NCI-H2196 treated with DMSO at 0.1 percent for 48 hours (cell line): ENCODE measurements around the gene HNRNPK.
"Not testable (repeated sequence)": the region's sequence is repeated elsewhere in the genome, so short reads cannot be mapped to it uniquely, and the experiment has no call there.

Experiments
- DNase-seq: peaks from one replicate; lab custom pipeline; 2025; ENCODE audit not compliant: unreplicated experiment; lab: John Stamatoyannopoulos, UW

Gene HNRNPK

DNA sequence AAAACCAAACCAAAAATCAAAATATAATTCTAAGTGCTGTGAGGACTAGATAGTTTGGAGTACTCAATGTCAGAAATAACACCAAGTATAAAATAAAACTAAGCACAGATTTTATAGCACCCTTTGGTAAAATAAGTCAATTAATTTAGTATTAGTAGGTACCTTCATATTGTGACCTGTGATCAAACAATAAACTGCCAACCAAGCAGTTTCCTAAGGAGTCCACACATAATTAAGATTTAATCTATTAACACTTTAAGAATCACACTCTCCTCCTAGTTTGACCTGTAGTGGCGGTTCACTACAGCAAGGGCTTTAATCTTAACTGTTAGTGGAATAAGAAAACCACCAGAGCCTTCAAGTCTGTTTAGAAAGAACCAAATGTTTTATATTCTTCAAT, 2.8 kb downstream of the HNRNPK start:
- DNase-seq: no peak

DNA sequence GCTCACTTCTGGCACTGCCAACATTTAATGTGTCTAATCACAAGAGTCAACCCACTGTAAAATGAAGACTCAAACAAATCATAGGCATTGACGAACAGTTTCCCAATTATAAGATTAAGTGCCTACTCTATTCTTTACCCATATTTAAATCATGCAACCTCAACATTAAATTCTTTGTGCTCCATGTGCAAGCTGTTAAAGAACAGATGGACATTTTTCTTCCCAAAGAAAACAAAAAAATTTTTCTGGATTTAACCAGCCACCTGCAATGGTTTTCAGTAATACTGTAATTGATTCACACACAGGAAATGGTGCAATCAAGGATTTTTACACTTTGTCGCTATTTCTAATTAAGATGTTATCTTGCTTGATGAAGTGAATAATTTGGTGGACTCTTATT, 3.6 kb downstream of the HNRNPK start:
- no peak for DNase-seq

DNA sequence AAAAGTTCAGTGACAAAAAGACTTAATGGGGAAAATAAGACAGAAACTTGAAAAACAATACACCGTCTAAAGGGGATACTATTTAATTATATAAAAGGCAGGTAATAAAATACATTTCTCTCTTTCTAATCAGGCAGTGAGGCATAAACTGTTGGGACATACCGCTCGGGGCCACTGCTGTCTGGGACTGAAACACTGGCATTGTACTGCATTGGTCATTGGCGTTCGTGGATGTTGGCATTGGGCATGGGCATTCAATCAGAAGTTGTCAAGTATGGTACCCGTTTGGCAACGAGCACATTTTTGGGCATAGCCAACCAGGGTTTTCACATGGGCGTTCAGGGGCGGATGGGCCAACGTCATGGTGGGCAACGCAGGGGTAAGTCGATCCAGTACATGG, 4.7 kb downstream of the HNRNPK start:
- DNase-seq: no peak

DNA sequence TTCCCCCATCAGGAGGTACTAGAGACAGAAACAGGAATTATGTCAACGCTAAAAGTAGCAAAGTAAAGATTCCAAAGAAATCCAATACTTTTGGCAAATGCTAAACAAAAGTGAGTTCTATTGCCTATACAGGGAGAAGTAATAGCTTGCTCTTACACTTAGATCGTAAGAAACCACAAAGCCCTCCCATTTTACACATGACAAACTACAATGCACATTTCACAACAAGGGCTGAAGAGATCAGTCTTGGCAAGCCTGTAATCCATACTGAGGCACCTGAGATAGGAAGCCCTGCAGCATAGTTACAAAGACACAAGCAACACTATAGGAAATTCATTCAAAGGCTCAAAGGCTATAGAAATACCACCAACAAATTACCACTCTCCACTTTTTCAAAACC, 7.7 kb downstream of the HNRNPK start:
- no peak for DNase-seq

- DNase-seq: no peak
Measured at GRCh38 chr9:83971485-83971884, 8.5 kb downstream of the HNRNPK start.

GRCh38 chr9:83969602-83970001, 10.4 kb downstream of the HNRNPK start:
- DNase-seq: no peak

GRCh38 chr9:83967073-83967472, 12.9 kb downstream of the HNRNPK start:
- no peak for DNase-seq

DNA sequence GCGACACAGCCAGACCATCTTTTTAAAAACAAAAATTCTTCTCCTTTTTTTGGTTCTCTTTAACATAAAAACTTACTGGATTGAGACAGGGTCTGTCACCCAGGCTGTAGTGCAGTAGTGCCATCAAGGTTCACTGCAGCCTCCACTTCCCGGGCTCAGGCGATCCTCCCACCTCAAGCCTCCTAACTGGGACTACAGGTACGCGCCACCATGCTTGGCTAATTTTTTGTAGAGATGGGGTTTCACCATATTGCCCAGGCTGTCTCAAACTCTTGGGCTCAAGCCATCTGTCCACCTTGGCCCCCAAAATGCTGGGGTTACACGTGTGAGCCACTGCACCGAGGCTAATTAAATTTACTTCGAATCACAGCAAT, 13.8 kb downstream of the HNRNPK start:
- DNase-seq: no peak

- no peak for DNase-seq
Measured at GRCh38 chr9:83965350-83966208, 14.4 kb downstream of the HNRNPK start.

- no peak for DNase-seq
Measured at GRCh38 chr9:83964973-83965349, 15.1 kb downstream of the HNRNPK start.

GRCh38 chr9:83962165-83962564, 17.9 kb downstream of the HNRNPK start:
- DNase-seq: no peak

GRCh38 chr9:83960991-83961390, 19.0 kb downstream of the HNRNPK start:
- no peak for DNase-seq

DNA sequence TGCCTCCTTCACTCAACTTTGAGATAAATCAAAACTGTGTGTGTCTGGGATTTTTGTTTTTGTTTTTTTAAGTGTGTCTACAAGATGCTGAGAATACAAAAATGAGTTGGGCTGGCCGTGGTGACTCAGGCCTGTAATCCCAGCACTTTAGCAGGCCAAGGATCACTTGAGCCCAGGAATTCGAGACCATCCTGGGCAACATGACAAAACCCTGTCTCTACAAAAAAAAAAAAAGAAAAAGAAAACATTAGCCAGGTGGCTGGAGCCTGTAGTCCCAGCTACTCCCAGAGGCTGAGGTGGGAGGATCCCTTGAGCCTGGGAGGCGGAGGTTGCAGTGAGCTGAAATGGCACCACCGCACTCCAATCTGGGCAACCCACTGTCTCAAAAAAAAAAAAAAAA, 21.0 kb downstream of the HNRNPK start:
- DNase-seq: peak; percentile 28

DNA sequence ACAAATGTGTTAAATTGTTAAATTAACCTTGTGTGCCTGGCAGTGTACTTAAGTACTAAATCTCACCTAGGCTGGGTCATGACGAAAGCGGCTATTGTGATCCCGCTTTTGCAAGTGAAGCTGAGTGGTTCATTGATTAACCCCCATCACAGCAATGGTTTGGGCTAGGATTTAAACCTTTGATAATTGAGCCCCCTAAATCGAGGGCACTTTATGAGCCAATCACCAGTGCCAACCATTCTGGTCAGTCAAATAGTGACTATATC, 22.8 kb downstream of the HNRNPK start:
- no peak for DNase-seq

GRCh38 chr9:83956436-83957247, 23.4 kb downstream of the HNRNPK start:
- peak; percentile 54 for DNase-seq

DNA sequence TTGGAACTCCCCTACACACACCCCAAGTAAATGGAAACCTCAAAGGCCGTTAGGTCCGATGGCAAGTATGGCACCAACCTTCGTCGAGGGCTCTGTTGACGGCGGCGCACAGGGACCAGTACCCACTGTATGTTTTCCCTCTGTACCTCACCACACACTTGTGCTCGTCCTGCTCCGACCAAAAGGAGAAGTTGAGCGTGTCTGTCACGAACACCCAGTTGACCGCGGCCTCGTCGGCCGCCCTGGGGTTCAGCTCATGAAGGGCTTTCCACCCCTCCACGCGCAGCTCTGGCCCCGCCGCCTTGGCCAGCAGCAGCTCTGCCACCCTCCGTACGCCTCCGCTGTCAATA, 24.0 kb downstream of the HNRNPK start:
- no peak for DNase-seq

DNA sequence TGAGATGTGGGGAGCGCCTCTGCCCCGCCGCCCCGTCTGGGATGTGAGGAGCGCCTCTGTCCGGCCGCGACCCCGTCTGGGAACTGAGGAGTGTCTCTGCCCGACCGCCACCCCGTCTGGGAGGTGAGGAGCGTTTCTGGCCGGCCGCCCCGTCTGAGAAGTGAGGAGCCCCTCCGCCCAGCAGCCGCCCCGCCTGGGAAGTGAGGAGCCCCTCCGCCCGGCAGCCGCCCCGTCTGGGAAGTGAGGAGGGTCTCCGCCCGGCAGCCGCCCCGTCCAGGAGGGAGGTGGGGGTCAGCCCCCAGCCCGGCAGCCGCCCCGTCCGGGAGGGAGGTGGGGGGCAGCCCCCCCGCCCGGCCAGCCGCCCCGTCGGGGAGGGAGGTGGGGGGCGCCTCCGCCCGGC, 31.9 kb downstream of the HNRNPK start:
- not testable (repeated sequence) for DNase-seq

DNA sequence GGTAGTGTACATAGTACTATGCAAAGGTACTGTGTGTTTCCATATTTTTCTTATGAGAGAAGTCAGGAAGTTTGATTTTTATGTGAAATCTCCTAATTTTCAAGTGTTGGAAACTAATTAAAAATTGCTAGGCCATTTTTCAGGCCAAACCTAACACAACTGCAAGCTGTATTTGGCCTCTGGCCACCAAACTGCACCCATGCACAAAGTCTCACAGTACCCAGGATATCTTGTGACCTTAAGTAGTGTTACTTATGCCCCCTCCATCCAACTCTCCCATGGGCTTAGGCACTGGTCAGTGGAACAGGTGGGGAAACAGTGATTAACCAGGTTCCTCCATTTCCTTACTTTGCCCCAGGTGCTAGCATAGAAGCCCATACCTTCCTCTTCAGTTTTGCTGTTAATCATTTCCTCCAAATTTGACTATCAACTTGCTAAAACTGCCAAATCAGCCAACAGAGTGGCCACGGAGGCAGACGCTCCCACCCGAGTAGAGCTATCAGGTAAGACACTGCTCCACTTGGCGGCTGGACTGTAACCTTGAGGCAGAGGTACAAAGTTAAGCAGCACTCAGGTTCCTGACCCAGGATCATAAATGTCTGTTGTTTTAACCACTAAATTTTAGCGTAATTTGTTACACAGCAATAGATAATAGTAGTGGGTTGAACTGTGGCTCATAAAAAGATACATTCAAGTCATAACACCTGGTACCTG, 39.3 kb downstream of the HNRNPK start:
- no peak for DNase-seq

GRCh38 chr9:83937861-83938455, 42.1 kb downstream of the HNRNPK start:
- DNase-seq: peak; percentile 47

DNA sequence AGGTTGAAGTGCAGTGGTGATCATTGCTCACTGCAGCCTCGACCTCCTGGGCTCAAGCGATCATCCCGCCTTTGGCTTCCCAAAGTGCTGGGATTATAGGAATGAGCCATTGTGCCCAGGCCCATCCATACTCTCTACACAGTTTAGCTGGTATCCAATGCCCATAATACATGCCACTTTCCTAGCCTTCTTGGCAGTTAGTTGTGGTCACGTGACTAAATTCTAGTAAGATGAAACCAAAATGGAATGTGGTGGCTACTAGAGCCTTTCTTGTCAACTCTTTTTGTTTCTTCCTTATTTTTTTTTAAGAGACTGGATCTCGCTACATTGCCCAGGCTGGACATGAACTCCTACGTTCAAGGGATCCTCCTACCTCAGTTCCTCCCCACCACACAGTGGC, 43.5 kb downstream of the HNRNPK start:
- DNase-seq: no peak

DNA sequence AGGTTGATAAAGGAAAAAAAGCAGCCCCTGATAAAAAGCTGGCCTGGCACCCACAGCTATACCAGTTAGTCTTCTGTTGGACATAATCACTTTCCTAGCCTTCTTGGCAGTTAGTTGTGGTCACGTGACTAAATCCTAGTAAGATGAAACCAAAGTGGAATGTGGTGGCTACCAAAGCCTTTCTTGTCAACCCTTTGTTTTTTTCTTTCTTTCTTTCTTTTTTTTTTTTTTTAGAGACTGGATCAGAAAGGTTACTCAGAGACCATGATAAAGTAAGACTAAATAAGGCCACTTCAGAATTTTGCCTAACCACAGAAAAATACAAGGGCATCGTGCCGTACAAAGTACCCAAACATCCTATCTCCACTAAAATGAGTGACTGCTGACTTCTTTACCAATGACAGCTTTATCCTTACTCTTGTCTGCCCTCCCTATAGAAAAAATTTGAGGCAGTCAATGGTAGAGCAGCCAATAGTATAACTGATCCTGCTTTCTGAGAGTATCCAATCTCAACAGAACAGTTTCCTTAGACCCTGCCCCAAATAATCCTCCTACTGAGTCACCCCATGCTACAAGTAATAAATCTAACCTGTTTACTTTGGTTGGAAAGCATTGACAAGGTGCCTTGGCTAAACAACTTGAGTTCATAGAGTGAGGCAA, 44.6 kb downstream of the HNRNPK start:
- DNase-seq: peak; percentile 52
